Trophoblast cell (in vitro differentiated cells and primary cell): ENCODE results near the gene FAM219A.
A peak's percentile ranks its signal among the peaks of the same experiment; 100 is the strongest.
"Not testable (repeated sequence)": the region's sequence is repeated elsewhere in the genome, so short reads cannot be mapped to it uniquely, and the experiment has no call there.

Experiments
- DNase-seq, 2 donors: peaks; one replicate each; pipeline ENCODE4 v3.0.0-alpha.2; 2016
- H2AFZ ChIP-seq: 2 replicates; pipeline ENCODE4 v1.6.1; 2013; ENCODE audit warnings: low read length, moderate library complexity, mild to moderate bottlenecking; ENCODE audit not compliant: insufficient read depth, poor library complexity
- H2AK5ac ChIP-seq: 2 replicates; pipeline ENCODE4 v1.6.1; 2013; ENCODE audit warnings: mild to moderate bottlenecking, low read length
- H2BK120ac ChIP-seq: 2 replicates; pipeline ENCODE4 v1.6.1; 2013; ENCODE audit warnings: low read length, mild to moderate bottlenecking, moderate library complexity; ENCODE audit not compliant: insufficient read depth, poor library complexity
- H2BK12ac ChIP-seq: 2 replicates; pipeline ENCODE4 v1.6.1; 2013; ENCODE audit warnings: mild to moderate bottlenecking, low read length, moderate library complexity
- H2BK5ac ChIP-seq: 2 replicates; pipeline ENCODE4 v1.6.1; 2013; ENCODE audit warnings: low read length, low read depth, moderate library complexity, mild to moderate bottlenecking; ENCODE audit not compliant: poor library complexity
- H3K14ac ChIP-seq: 2 replicates; pipeline ENCODE4 v1.6.1; 2013; ENCODE audit warnings: mild to moderate bottlenecking, low read length
- H3K18ac ChIP-seq: 2 replicates; pipeline ENCODE4 v1.6.1; 2013; ENCODE audit warnings: mild to moderate bottlenecking, low read length
- H3K23ac ChIP-seq: 2 replicates; pipeline ENCODE4 v1.6.1; 2013; ENCODE audit warnings: low read length
- H3K27ac ChIP-seq: 2 replicates; pipeline ENCODE4 v1.5.1; 2013; ENCODE audit warnings: low read depth, mild to moderate bottlenecking, inconsistent platforms, low read length, moderate library complexity
- H3K27me3 ChIP-seq: 2 replicates; pipeline ENCODE4 v1.6.1; 2013; ENCODE audit warnings: inconsistent platforms, mild to moderate bottlenecking, low read length, moderate library complexity; ENCODE audit not compliant: insufficient read depth
- H3K36me3 ChIP-seq, 2 experiments: 1 replicate in 1 of 2; 2 replicates in 1 of 2; pipeline ENCODE4 v1.6.1; 2013; ENCODE audit warnings: low read length in 2 of 2, mild to moderate bottlenecking in 2 of 2, moderate library complexity in 1 of 2; ENCODE audit not compliant: insufficient read depth in 2 of 2, control insufficient read depth in 1 of 2
- H3K4ac ChIP-seq: 2 replicates; pipeline ENCODE4 v1.6.1; 2013; ENCODE audit warnings: low read depth, mild to moderate bottlenecking, low read length, moderate library complexity
- H3K4me1 ChIP-seq, 2 experiments: 1 replicate in 1 of 2; 2 replicates in 1 of 2; pipeline ENCODE4 v1.6.1; 2013; ENCODE audit warnings: low read length in 2 of 2, mild to moderate bottlenecking in 2 of 2, moderate library complexity in 1 of 2; ENCODE audit not compliant: insufficient read depth in 2 of 2, control insufficient read depth in 1 of 2
- H3K4me2 ChIP-seq: 2 replicates; pipeline ENCODE4 v1.6.1; 2013; ENCODE audit warnings: inconsistent platforms, mild to moderate bottlenecking, low read length, moderate library complexity
- H3K4me3 ChIP-seq: 2 replicates; pipeline ENCODE4 v1.5.1; 2013; ENCODE audit warnings: mild to moderate bottlenecking, low read depth, low read length, inconsistent platforms
- H3K79me1 ChIP-seq: one replicate; pipeline ENCODE4 v1.6.1; 2013; ENCODE audit warnings: low read length
- H3K79me2 ChIP-seq: 2 replicates; pipeline ENCODE4 v1.6.1; 2013; ENCODE audit warnings: low read length, mild to moderate bottlenecking; ENCODE audit not compliant: control insufficient read depth, insufficient read depth, poor library complexity
- H3K9ac ChIP-seq: 2 replicates; pipeline ENCODE4 v1.6.1; 2013; ENCODE audit warnings: mild to moderate bottlenecking, low read length
- H3K9me3 ChIP-seq: 2 replicates; pipeline ENCODE4 v1.6.1; 2013; ENCODE audit warnings: low read depth, mild to moderate bottlenecking, control low read depth, inconsistent platforms, low read length; ENCODE audit not compliant: insufficient read depth
- H4K12ac ChIP-seq: 2 replicates; pipeline ENCODE4 v1.6.1; 2013; ENCODE audit warnings: low read depth, mild to moderate bottlenecking, low read length, moderate library complexity
- H4K8ac ChIP-seq: 2 replicates; pipeline ENCODE4 v1.6.1; 2013; ENCODE audit warnings: low read depth, mild to moderate bottlenecking, low read length, moderate library complexity
- H4K91ac ChIP-seq: one replicate; pipeline ENCODE4 v1.6.1; 2013; ENCODE audit warnings: low read depth, mild to moderate bottlenecking, low read length, moderate library complexity
- WGBS: extraction: QIAGEN DNeasy Blood & Tissue Kit; methylation state at CpG from one replicate; pipeline ENCODE4 v1.1.7; 2013; ENCODE audit warnings: missing lambda C conversion rate; ENCODE audit not compliant: insufficient read length, insufficient coverage; ENCODE audit errors: extremely low coverage; 5-methylcytosine and 5-hydroxymethylcytosine counted together

FAM219A gene

GRCh38 chr9:34485822-34486221, 27.5 kb upstream of the FAM219A start:
- H3K36me3 ChIP-seq, result no peaks in the 10 kb centered on the region
- H3K4me1 ChIP-seq, result peaks cover 10 to 11% of the 10 kb centered on the region in 2 experiments
- no peak overlapping the region for H3K4me3 ChIP-seq
- H3K27me3 ChIP-seq, result no peaks in the 10 kb centered on the region
- H3K4me2 ChIP-seq, result no peak overlapping the region
- DNase-seq, result no peak
- peaks cover 6% of the 10 kb centered on the region for H3K79me1 ChIP-seq
- H4K12ac ChIP-seq, result no peak overlapping the region
- no peak overlapping the region for H2BK5ac ChIP-seq
- WGBS, result no CpG with 5 or more reads among the region's 6 CpGs
- no peak overlapping the region for H3K4ac ChIP-seq
- H3K18ac ChIP-seq, result no peak overlapping the region
- no peak overlapping the region for H2BK120ac ChIP-seq
- no peak overlapping the region for H3K27ac ChIP-seq
- no peaks in the 10 kb centered on the region for H3K9me3 ChIP-seq
- no peak overlapping the region for H3K23ac ChIP-seq
- no peak overlapping the region for H3K14ac ChIP-seq
- no peak overlapping the region for H2AK5ac ChIP-seq
- no peaks in the 10 kb centered on the region for H3K79me2 ChIP-seq
- peak overlapping the region; percentile 55 for H4K91ac ChIP-seq
- no peak overlapping the region for H3K9ac ChIP-seq
- no peak overlapping the region for H4K8ac ChIP-seq
- H2AFZ ChIP-seq, result no peak overlapping the region
- H2BK12ac ChIP-seq, result no peak overlapping the region

GRCh38 chr9:34484678-34485077, 26.3 kb upstream of the FAM219A start:
- Histone ChIP-seq H2BK120ac (peak overlapping the region; percentile 4), H3K27me3 (no peaks in the 10 kb centered on the region), H3K79me2 (no peaks in the 10 kb centered on the region), H3K79me1 (peaks cover 6% of the 10 kb centered on the region), H3K9me3 (no peaks in the 10 kb centered on the region), H4K91ac (peak overlapping the region; percentile 41), H3K9ac (no peak overlapping the region), H2BK12ac (no peak overlapping the region), H4K8ac (no peak overlapping the region), H3K18ac (no peak overlapping the region), H2AK5ac (no peak overlapping the region), H3K4me2 (peak overlapping the region; percentile 13), H3K27ac (peak overlapping the region; percentile 63), H3K36me3 (no peaks in the 10 kb centered on the region), H3K14ac (peak overlapping the region; percentile 10), H4K12ac (no peak overlapping the region), H3K4me3 (no peak overlapping the region), H2BK5ac (peak overlapping the region; percentile 7), H2AFZ (no peak overlapping the region), H3K23ac (no peak overlapping the region), H3K4ac (no peak overlapping the region), H3K4me1 (peaks cover 10 to 11% of the 10 kb centered on the region in 2 experiments)
- peak; percentile 96 for DNase-seq

DNA sequence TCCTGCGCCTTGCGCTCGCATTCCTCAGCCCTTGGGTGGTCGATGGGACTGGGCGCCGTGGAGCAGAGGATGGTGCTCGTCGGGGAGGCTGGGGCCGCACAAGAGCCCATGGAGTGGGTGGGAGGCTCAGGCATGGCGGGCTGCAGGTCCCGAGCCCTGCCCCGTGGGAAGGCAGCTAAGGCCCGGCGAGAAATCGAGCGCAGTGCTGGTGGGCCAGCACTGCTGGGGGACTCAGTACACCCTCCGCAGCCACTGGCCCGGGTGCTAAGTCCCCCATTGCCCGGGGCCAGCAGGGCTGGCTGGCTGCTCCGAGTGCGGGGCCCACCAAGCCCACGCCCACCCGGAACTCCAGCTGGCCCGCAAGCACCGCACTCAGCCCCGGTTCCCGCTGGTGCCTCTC, 24.4 kb upstream of the FAM219A start:
- no CpG with 5 or more reads among the region's 27 CpGs for WGBS
- not testable (repeated sequence) for H3K4me2 ChIP-seq, H4K91ac ChIP-seq, H3K79me1 ChIP-seq, H3K27ac ChIP-seq, H4K8ac ChIP-seq, H3K9me3 ChIP-seq, H4K12ac ChIP-seq, H2AK5ac ChIP-seq, H3K9ac ChIP-seq, H3K14ac ChIP-seq, H2BK5ac ChIP-seq, H3K4ac ChIP-seq, H2BK120ac ChIP-seq, H2BK12ac ChIP-seq, H3K18ac ChIP-seq, H2AFZ ChIP-seq, DNase-seq, H3K4me3 ChIP-seq, H3K27me3 ChIP-seq, H3K79me2 ChIP-seq, H3K23ac ChIP-seq, H3K36me3 ChIP-seq
- H3K4me1 ChIP-seq, result peaks cover 10 to 11% of the 10 kb centered on the region in 2 experiments

GRCh38 chr9:34481620-34482019, 23.2 kb upstream of the FAM219A start:
- WGBS, result no CpG with 5 or more reads among the region's 13 CpGs
- H3K9ac ChIP-seq, H3K14ac ChIP-seq, H3K27ac ChIP-seq, H3K27me3 ChIP-seq, H3K36me3 ChIP-seq, H4K8ac ChIP-seq, H2BK5ac ChIP-seq, H2BK120ac ChIP-seq, DNase-seq, H3K9me3 ChIP-seq, H2BK12ac ChIP-seq, H4K12ac ChIP-seq, H3K18ac ChIP-seq, H3K4me3 ChIP-seq, H2AFZ ChIP-seq, H3K23ac ChIP-seq, H3K4me2 ChIP-seq, H4K91ac ChIP-seq, H3K4ac ChIP-seq, H3K79me1 ChIP-seq, H2AK5ac ChIP-seq, H3K79me2 ChIP-seq: not testable (repeated sequence)
- peaks cover 10 to 11% of the 10 kb centered on the region in 2 experiments for H3K4me1 ChIP-seq
